ENCODE data around the gene RGSL1.
A peak's percentile ranks its signal among the peaks of the same experiment; 100 is the strongest.
"Not testable (repeated sequence)": the region's sequence is repeated elsewhere in the genome, so short reads cannot be mapped to it uniquely, and the experiment has no call there.

The RGSL1 gene

GRCh38 chr1:182447124-182447523, 2.8 kb upstream of the RGSL1 start:
- DNase-seq, result not testable (repeated sequence)

- DNase-seq, result no peak
Measured at GRCh38 chr1:182447660-182448059, 2.3 kb upstream of the RGSL1 start.

- peak; percentile 11 for DNase-seq
Measured at GRCh38 chr1:182453631-182454030, 3.7 kb downstream of the RGSL1 start.

- no peak for DNase-seq
Measured at GRCh38 chr1:182457844-182458243, 7.9 kb downstream of the RGSL1 start.

- no peak for DNase-seq
Measured at GRCh38 chr1:182459949-182460348, 10.0 kb downstream of the RGSL1 start.

- peak; percentile 8 for DNase-seq
Measured at GRCh38 chr1:182460550-182460951, 10.6 kb downstream of the RGSL1 start.

GRCh38 chr1:182473556-182473955, 23.6 kb downstream of the RGSL1 start:
- no peak for DNase-seq

- DNase-seq, result peak; percentile 11
Measured at GRCh38 chr1:182476625-182477024, 26.7 kb downstream of the RGSL1 start.

- no peak for DNase-seq
Measured at GRCh38 chr1:182478238-182478637, 28.3 kb downstream of the RGSL1 start.

- no peak for DNase-seq
Measured at GRCh38 chr1:182484067-182484466, 34.1 kb downstream of the RGSL1 start.

- peak; percentile 59 for DNase-seq
Measured at GRCh38 chr1:182484531-182485257, 34.7 kb downstream of the RGSL1 start.

- DNase-seq, result no peak
Measured at GRCh38 chr1:182485861-182486260, 35.9 kb downstream of the RGSL1 start.

- no peak for DNase-seq
Measured at GRCh38 chr1:182488803-182489202, 38.9 kb downstream of the RGSL1 start.

- DNase-seq, result no peak
Measured at GRCh38 chr1:182493063-182493462, 43.1 kb downstream of the RGSL1 start.

- DNase-seq, result no peak
Measured at GRCh38 chr1:182495002-182495401, 45.1 kb downstream of the RGSL1 start.

GRCh38 chr1:182495693-182496092, 45.7 kb downstream of the RGSL1 start:
- DNase-seq, result no peak

- DNase-seq, result peak; percentile 34
Measured at GRCh38 chr1:182507685-182508084, 57.7 kb downstream of the RGSL1 start.

GRCh38 chr1:182515556-182515955, 65.6 kb downstream of the RGSL1 start:
- peak; percentile 43 for DNase-seq

GRCh38 chr1:182520736-182521135, 70.8 kb downstream of the RGSL1 start:
- DNase-seq, result no peak

- DNase-seq, result no peak
Measured at GRCh38 chr1:182525342-182525741, 75.4 kb downstream of the RGSL1 start.

GRCh38 chr1:182527680-182528079, 77.7 kb downstream of the RGSL1 start:
- peak; percentile 20 for DNase-seq

GRCh38 chr1:182528206-182528605, 78.3 kb downstream of the RGSL1 start:
- DNase-seq, result not testable (repeated sequence)

- no peak for DNase-seq
Measured at GRCh38 chr1:182533896-182534295, 84.0 kb downstream of the RGSL1 start.

GRCh38 chr1:182549346-182549745, 99.4 kb downstream of the RGSL1 start:
- DNase-seq, result no peak

- DNase-seq, result no peak
Measured at GRCh38 chr1:182549811-182550210, 99.9 kb downstream of the RGSL1 start.

Data from NCI-H69 (cell line).